HG02938 (cell line): Measurements from ENCODE around the gene KRT33A.

ENCODE experiments used
- ATAC-seq: cut with Tn5 transposase; IDR thresholded peaks from one replicate; pipeline ENCODE4 v1.9.1; 2021; ENCODE audit warnings: mild to moderate bottlenecking, moderate library complexity; ENCODE audit not compliant: unreplicated experiment

Gene KRT33A

GRCh38 chr17:41331606-41332005, 19.0 kb downstream of the KRT33A start:
- ATAC-seq: no peak

- no peak for ATAC-seq
Observed at GRCh38 chr17:41329279-41329948, 21.2 kb downstream of the KRT33A start.

- no peak for ATAC-seq
Observed at GRCh38 chr17:41328207-41328606, 22.4 kb downstream of the KRT33A start.

GRCh38 chr17:41327411-41328120, 23.1 kb downstream of the KRT33A start:
- ATAC-seq: no peak

GRCh38 chr17:41326173-41327145, 24.2 kb downstream of the KRT33A start:
- no peak for ATAC-seq

- ATAC-seq: no peak
Observed at GRCh38 chr17:41325611-41326010, 25.0 kb downstream of the KRT33A start.

- ATAC-seq: no peak
Observed at GRCh38 chr17:41325126-41325525, 25.5 kb downstream of the KRT33A start.

- no peak for ATAC-seq
Observed at GRCh38 chr17:41324180-41325075, 26.2 kb downstream of the KRT33A start.

GRCh38 chr17:41322903-41323895, 27.4 kb downstream of the KRT33A start:
- ATAC-seq: no peak

GRCh38 chr17:41322094-41322902, 28.3 kb downstream of the KRT33A start:
- no peak for ATAC-seq

GRCh38 chr17:41318231-41318630, 32.4 kb downstream of the KRT33A start:
- no peak for ATAC-seq

GRCh38 chr17:41315814-41316445, 34.7 kb downstream of the KRT33A start:
- no peak for ATAC-seq

GRCh38 chr17:41315204-41315794, 35.3 kb downstream of the KRT33A start, which contains the start of gene KRTAP17-1:
Gene KRTAP17-1 (minus strand): TSS chr17:41315710. CDS start chr17:41315650, 60 bp downstream.
- no peak for ATAC-seq

- no peak for ATAC-seq
Observed at GRCh38 chr17:41311111-41311510, 39.5 kb downstream of the KRT33A start.

GRCh38 chr17:41308918-41309359, 41.7 kb downstream of the KRT33A start, which contains the start of gene KRTAP16-1:
Gene KRTAP16-1 (minus strand): TSS chr17:41309309. CDS start chr17:41309253, 56 bp downstream.
- ATAC-seq: no peak

GRCh38 chr17:41308251-41308917, 42.2 kb downstream of the KRT33A start:
- ATAC-seq: no peak

GRCh38 chr17:41307647-41308046, 43.0 kb downstream of the KRT33A start:
- no peak for ATAC-seq
